ENCODE results near the gene COBLL1.
"Not testable (repeated sequence)": the region's sequence is repeated elsewhere in the genome, so short reads cannot be mapped to it uniquely, and the experiment has no call there.

Gene COBLL1

GRCh38 chr2:164869420-164869772, 27.8 kb upstream of the COBLL1 start:
- Histone ChIP-seq H2AFZ (ENCODE audit: low read length) (no peak overlapping the region), H3K4me3 (ENCODE audit: low read depth, low read length, poor library complexity, severe bottlenecking) (no peak overlapping the region), H3K27ac (ENCODE audit: low read depth, low read length, poor library complexity, severe bottlenecking) (no peak overlapping the region), H3K79me2 (ENCODE audit: insufficient read depth, low read length) (no peaks in the 10 kb centered on the region), H3K36me3 (ENCODE audit: insufficient read depth, low read length) (no peaks in the 10 kb centered on the region), H3F3A (ENCODE audit: insufficient read depth, low read length) (no peaks in the 10 kb centered on the region), H3K4me1 (ENCODE audit: insufficient read depth, low read length, severe bottlenecking) (no peaks in the 10 kb centered on the region), H3K9ac (ENCODE audit: low read length) (no peak overlapping the region), H3K27me3 (ENCODE audit: insufficient read depth, low read length) (no peaks in the 10 kb centered on the region), H3K9me3 (ENCODE audit: low read length) (no peaks in the 10 kb centered on the region), H3K9me2 (ENCODE audit: low read depth, low read length) (no peaks in the 10 kb centered on the region), H3K4me2 (ENCODE audit: low read length) (no peak overlapping the region), H4K20me1 (ENCODE audit: insufficient read depth, low read length) (no peaks in the 10 kb centered on the region)
- TF ChIP-seq EZH2 (IDR thresholded peaks at IDR 0.05; ENCODE audit: borderline replicate concordance, low read length): no peak
- TF ChIP-seq CTCF (IDR thresholded peaks at IDR 0.05; ENCODE audit: low read length): no peak

- no peak overlapping the region for H3K9ac ChIP-seq (ENCODE audit: low read length)
- H3K79me2 ChIP-seq (ENCODE audit: insufficient read depth, low read length): no peaks in the 10 kb centered on the region
- H3K9me3 ChIP-seq (ENCODE audit: low read length): no peaks in the 10 kb centered on the region
- no peaks in the 10 kb centered on the region for H3K36me3 ChIP-seq (ENCODE audit: insufficient read depth, low read length)
- no peak overlapping the region for H3K27ac ChIP-seq (ENCODE audit: low read depth, low read length, poor library complexity, severe bottlenecking)
- H3K4me3 ChIP-seq (ENCODE audit: low read depth, low read length, poor library complexity, severe bottlenecking): no peak overlapping the region
- no peak overlapping the region for H3K4me2 ChIP-seq (ENCODE audit: low read length)
- no peaks in the 10 kb centered on the region for H3K4me1 ChIP-seq (ENCODE audit: insufficient read depth, low read length, severe bottlenecking)
- no peaks in the 10 kb centered on the region for H4K20me1 ChIP-seq (ENCODE audit: insufficient read depth, low read length)
- H3K9me2 ChIP-seq (ENCODE audit: low read depth, low read length): no peaks in the 10 kb centered on the region
- no peak overlapping the region for H2AFZ ChIP-seq (ENCODE audit: low read length)
- TF ChIP-seq EZH2 (IDR thresholded peaks at IDR 0.05; ENCODE audit: borderline replicate concordance, low read length): no peak
- no peak for TF ChIP-seq CTCF (IDR thresholded peaks at IDR 0.05; ENCODE audit: low read length)
- no peaks in the 10 kb centered on the region for H3F3A ChIP-seq (ENCODE audit: insufficient read depth, low read length)
- H3K27me3 ChIP-seq (ENCODE audit: insufficient read depth, low read length): no peaks in the 10 kb centered on the region
Observed at GRCh38 chr2:164868563-164869419, 27.2 kb upstream of the COBLL1 start.

- H3K9ac ChIP-seq (ENCODE audit: low read length): no peak overlapping the region
- no peaks in the 10 kb centered on the region for H3K27me3 ChIP-seq (ENCODE audit: insufficient read depth, low read length)
- H3K4me1 ChIP-seq (ENCODE audit: insufficient read depth, low read length, severe bottlenecking): no peaks in the 10 kb centered on the region
- H3F3A ChIP-seq (ENCODE audit: insufficient read depth, low read length): no peaks in the 10 kb centered on the region
- TF ChIP-seq CTCF (IDR thresholded peaks at IDR 0.05; ENCODE audit: low read length) (no peak), EZH2 (IDR thresholded peaks at IDR 0.05; ENCODE audit: borderline replicate concordance, low read length) (no peak)
- no peak overlapping the region for H3K27ac ChIP-seq (ENCODE audit: low read depth, low read length, poor library complexity, severe bottlenecking)
- H2AFZ ChIP-seq (ENCODE audit: low read length): no peak overlapping the region
- H3K9me2 ChIP-seq (ENCODE audit: low read depth, low read length): no peaks in the 10 kb centered on the region
- H4K20me1 ChIP-seq (ENCODE audit: insufficient read depth, low read length): no peaks in the 10 kb centered on the region
- no peaks in the 10 kb centered on the region for H3K36me3 ChIP-seq (ENCODE audit: insufficient read depth, low read length)
- H3K4me2 ChIP-seq (ENCODE audit: low read length): no peak overlapping the region
- H3K9me3 ChIP-seq (ENCODE audit: low read length): no peaks in the 10 kb centered on the region
- H3K4me3 ChIP-seq (ENCODE audit: low read depth, low read length, poor library complexity, severe bottlenecking): no peak overlapping the region
- H3K79me2 ChIP-seq (ENCODE audit: insufficient read depth, low read length): no peaks in the 10 kb centered on the region
Observed at GRCh38 chr2:164867779-164868397, 26.3 kb upstream of the COBLL1 start.

GRCh38 chr2:164866381-164866780, 24.8 kb upstream of the COBLL1 start:
- not testable (repeated sequence) for H3K4me3 ChIP-seq (ENCODE audit: low read depth, low read length, poor library complexity, severe bottlenecking); H3K9me2 ChIP-seq (ENCODE audit: low read depth, low read length); H3F3A ChIP-seq (ENCODE audit: insufficient read depth, low read length); H3K9me3 ChIP-seq (ENCODE audit: low read length); H4K20me1 ChIP-seq (ENCODE audit: insufficient read depth, low read length); H3K79me2 ChIP-seq (ENCODE audit: insufficient read depth, low read length); H3K4me1 ChIP-seq (ENCODE audit: insufficient read depth, low read length, severe bottlenecking); H2AFZ ChIP-seq (ENCODE audit: low read length); H3K9ac ChIP-seq (ENCODE audit: low read length); H3K36me3 ChIP-seq (ENCODE audit: insufficient read depth, low read length); H3K27ac ChIP-seq (ENCODE audit: low read depth, low read length, poor library complexity, severe bottlenecking); H3K27me3 ChIP-seq (ENCODE audit: insufficient read depth, low read length); H3K4me2 ChIP-seq (ENCODE audit: low read length)

Measured in OCI-LY1 (cell line).